OCI-LY7 (cell line): ENCODE results near the gene ABCG4. TPM values are rescaled to one million over a fixed set of nuclear protein-coding genes. Genes with fewer than 3 reads are reported as not detected.

Experiments used
- BruUV-seq: library from RNA; stranded (reverse); fragments of 400-500 nt; replicated peaks from 2 replicates; lab custom pipeline; 2021; lab: Mats Ljungman, UMichigan
- CTCF ChIA-PET: fragments of 300-600 bp; sonication (Branson Sonifier 250); formaldehyde crosslinking; loops from one replicate; lab custom pipeline; 2022; ENCODE audit warnings: antibody characterized with exemption; ENCODE audit not compliant: unreplicated experiment; lab: Charles Lee
- POLR2A ChIA-PET: fragments of 300-600 bp; sonication (Branson Sonifier 250); formaldehyde crosslinking; loops from one replicate; lab custom pipeline; 2022; ENCODE audit warnings: antibody characterized with exemption; lab: Charles Lee
- DNase-seq: peaks from one replicate; pipeline ENCODE4 v3.0.0-alpha.2; 2015; ENCODE audit warnings: low spot score
- H2AFZ ChIP-seq: fragments of 200-600 bp; sonication (generic), shearing (Covaris generic); 2 replicates; pipeline ENCODE4 v1.6.1; 2014; ENCODE audit warnings: mild to moderate bottlenecking, antibody characterized with exemption, low read length, moderate library complexity
- H3K27ac ChIP-seq: fragments of 200-600 bp; sonication (generic); 2 replicates; pipeline ENCODE4 v1.5.1; 2014; ENCODE audit warnings: mixed run types, low read depth, mild to moderate bottlenecking, moderate library complexity, low read length, inconsistent platforms; ENCODE audit not compliant: poor library complexity, severe bottlenecking
- H3K36me3 ChIP-seq: fragments of 200-600 bp; sonication (generic); 2 replicates; pipeline ENCODE4 v1.6.1; 2014; ENCODE audit warnings: mild to moderate bottlenecking, antibody characterized with exemption, low read length, moderate library complexity, mixed read lengths; ENCODE audit not compliant: insufficient read depth
- H3K4me1 ChIP-seq: fragments of 200-600 bp; sonication (generic); 2 replicates; pipeline ENCODE4 v1.5.1; 2014; ENCODE audit warnings: mild to moderate bottlenecking, low read length; ENCODE audit not compliant: insufficient read depth, poor library complexity, severe bottlenecking
- H3K4me2 ChIP-seq: fragments of 200-600 bp; sonication (generic); 2 replicates; pipeline ENCODE4 v1.6.1; 2014; ENCODE audit warnings: mild to moderate bottlenecking, low read length
- H3K4me3 ChIP-seq: fragments of 200-600 bp; sonication (generic); 2 replicates; pipeline ENCODE4 v1.5.1; 2014; ENCODE audit warnings: mild to moderate bottlenecking, low read depth, low read length; ENCODE audit not compliant: poor library complexity, severe bottlenecking
- H3K79me2 ChIP-seq: fragments of 200-600 bp; sonication (generic); 2 replicates; pipeline ENCODE4 v1.6.1; 2016; ENCODE audit warnings: low read depth, mild to moderate bottlenecking, low read length, moderate library complexity, mixed read lengths; ENCODE audit not compliant: insufficient read depth
- H3K9me2 ChIP-seq: fragments of 200-600 bp; sonication (generic); 2 replicates; pipeline ENCODE4 v1.6.1; 2016; ENCODE audit warnings: mild to moderate bottlenecking, low read length, mixed read lengths; ENCODE audit not compliant: insufficient read depth
- H3K9me3 ChIP-seq: fragments of 200-600 bp; sonication (generic); 2 replicates; pipeline ENCODE4 v1.6.1; 2014; ENCODE audit warnings: mild to moderate bottlenecking, mixed run types, low read length, mixed read lengths
- H4K20me1 ChIP-seq: fragments of 200-600 bp; sonication (generic); 2 replicates; pipeline ENCODE4 v1.6.1; 2014; ENCODE audit warnings: mild to moderate bottlenecking, antibody characterized with exemption, low read length, moderate library complexity, mixed read lengths; ENCODE audit not compliant: insufficient read depth
- EZH2phosphoT487 ChIP-seq: fragments of 200-600 bp; sonication (generic); IDR thresholded peaks from 2 replicates; pipeline ENCODE4 v1.6.1; 2018; ENCODE audit warnings: low read depth, borderline replicate concordance, mild to moderate bottlenecking, mixed run types, antibody characterized with exemption, low read length, moderate library complexity, mixed read lengths
- intact Hi-C: fragments of 100-400 bp; cut with micrococcal nuclease; formaldehyde crosslinking; loops from one replicate; pipeline ENCODE4 v1.10.0; 2022; ENCODE audit not compliant: unreplicated experiment
- total RNA-seq, 2 experiments: library from RNA; depleted of rRNA in 1 of 2; stranded (reverse); fragments of >200 nt in 1 of 2; shearing (Covaris generic) in 1 of 2; gene quantifications; 2 replicates each; pipeline ENCODE4 v1.2.3, GENCODE V29; 2014 to 2022
- TF ChIP-seq, protein P1 (sequence below): fragments of 200-600 bp; sonication (generic); conservative IDR thresholded peaks from 2 replicates; pipeline ENCODE4 v1.5.1; 2014; ENCODE audit warnings: mild to moderate bottlenecking, antibody characterized with exemption, low read length, moderate library complexity, mixed read lengths

Gene ABCG4
- total RNA-seq, 2 experiments from 2014 or later, result not detected

DNA sequence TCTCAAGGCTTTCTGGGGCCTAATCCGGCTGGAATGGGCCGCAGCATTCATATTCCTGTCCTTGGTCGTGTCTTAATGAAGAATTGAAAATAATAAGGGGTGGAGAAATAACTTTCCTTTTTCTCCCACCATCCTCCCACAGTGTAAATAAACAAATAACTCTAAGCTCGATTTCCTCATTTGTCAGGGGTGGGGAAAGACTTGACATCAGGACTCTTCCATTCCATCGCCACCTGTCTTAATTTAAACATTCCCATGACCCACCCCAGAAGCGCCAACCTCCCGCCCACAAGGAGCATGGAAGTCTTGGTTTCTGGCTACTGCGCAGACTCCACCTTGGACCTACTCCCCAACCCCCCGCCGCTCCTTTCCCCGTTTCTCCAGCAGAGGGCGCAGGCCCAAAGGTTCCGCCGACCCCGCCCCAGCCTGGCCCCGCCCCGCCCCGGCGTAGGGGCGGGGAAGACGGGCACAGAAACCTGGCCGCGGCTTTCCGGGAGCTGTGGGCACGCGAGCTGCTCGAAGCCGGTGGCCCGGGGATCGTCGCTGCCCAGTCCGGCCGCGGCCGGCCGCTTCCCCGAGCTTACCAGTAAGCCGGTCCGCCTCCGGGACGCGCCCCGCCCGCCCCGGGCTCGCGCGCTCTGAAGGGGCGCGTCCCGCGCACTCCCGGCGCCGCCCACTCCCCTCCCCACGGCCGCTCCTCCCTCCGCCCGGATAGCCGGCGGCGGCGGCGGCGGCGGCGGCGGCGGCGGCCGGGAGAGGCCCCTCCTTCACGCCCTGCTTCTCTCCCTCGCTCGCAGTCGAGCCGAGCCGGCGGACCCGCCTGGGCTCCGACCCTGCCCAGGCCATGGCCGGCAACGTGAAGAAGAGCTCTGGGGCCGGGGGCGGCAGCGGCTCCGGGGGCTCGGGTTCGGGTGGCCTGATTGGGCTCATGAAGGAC, 57.0 kb downstream of the ABCG4 start, which contains the start of gene CBL:
TSS of gene CBL (plus strand) at position 766 of the 937 bp plus-strand sequence. CDS start at position 845, 79 bp downstream.
- H3K4me2 ChIP-seq, result peak within 1 kb of the TSS; percentile 83
- peaks cover 10% of the 10 kb centered on the region for H3K36me3 ChIP-seq
- BruUV-seq, result no TSS peak
- no peaks in the 10 kb centered on the region for H3K9me2 ChIP-seq
- POLR2A ChIA-PET, result interaction anchor here (0.7 to 1.7 kb wide), 15 partner anchors 9 to 107 kb away, joined by 3 to 18 read pairs (median 3); partner anchors contain the start of gene HINFP
- H3K4me3 ChIP-seq, result peak within 1 kb of the TSS; percentile 100
- peak within 1 kb of the TSS; percentile 78 for H3K27ac ChIP-seq
- intact Hi-C loops, result loop anchor here (1.0 to 2.0 kb wide), 4 partner anchors 38 to 117 kb away; no protein-coding TSS in a partner anchor
- H3K4me1 ChIP-seq, result peaks cover 31% of the 10 kb centered on the region
- H3K79me2 ChIP-seq, result peaks cover 41% of the 10 kb centered on the region
- no peaks in the 10 kb centered on the region; the same call in 1 of the 2 replicates for H4K20me1 ChIP-seq
- H3K9me3 ChIP-seq, result no peaks in the 10 kb centered on the region
- TF ChIP-seq, protein P1, sequence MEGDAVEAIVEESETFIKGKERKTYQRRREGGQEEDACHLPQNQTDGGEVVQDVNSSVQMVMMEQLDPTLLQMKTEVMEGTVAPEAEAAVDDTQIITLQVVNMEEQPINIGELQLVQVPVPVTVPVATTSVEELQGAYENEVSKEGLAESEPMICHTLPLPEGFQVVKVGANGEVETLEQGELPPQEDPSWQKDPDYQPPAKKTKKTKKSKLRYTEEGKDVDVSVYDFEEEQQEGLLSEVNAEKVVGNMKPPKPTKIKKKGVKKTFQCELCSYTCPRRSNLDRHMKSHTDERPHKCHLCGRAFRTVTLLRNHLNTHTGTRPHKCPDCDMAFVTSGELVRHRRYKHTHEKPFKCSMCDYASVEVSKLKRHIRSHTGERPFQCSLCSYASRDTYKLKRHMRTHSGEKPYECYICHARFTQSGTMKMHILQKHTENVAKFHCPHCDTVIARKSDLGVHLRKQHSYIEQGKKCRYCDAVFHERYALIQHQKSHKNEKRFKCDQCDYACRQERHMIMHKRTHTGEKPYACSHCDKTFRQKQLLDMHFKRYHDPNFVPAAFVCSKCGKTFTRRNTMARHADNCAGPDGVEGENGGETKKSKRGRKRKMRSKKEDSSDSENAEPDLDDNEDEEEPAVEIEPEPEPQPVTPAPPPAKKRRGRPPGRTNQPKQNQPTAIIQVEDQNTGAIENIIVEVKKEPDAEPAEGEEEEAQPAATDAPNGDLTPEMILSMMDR, result peak; percentile 89
- TF ChIP-seq EZH2phosphoT487, result no peak
- H2AFZ ChIP-seq, result peak within 1 kb of the TSS; percentile 97
- peak; percentile 92 for DNase-seq
- CTCF ChIA-PET, result interaction anchor here (0.6 to 1.5 kb wide), 5 partner anchors 9 to 168 kb away, joined by 3 to 24 read pairs (median 5); no protein-coding TSS in a partner anchor

DNA sequence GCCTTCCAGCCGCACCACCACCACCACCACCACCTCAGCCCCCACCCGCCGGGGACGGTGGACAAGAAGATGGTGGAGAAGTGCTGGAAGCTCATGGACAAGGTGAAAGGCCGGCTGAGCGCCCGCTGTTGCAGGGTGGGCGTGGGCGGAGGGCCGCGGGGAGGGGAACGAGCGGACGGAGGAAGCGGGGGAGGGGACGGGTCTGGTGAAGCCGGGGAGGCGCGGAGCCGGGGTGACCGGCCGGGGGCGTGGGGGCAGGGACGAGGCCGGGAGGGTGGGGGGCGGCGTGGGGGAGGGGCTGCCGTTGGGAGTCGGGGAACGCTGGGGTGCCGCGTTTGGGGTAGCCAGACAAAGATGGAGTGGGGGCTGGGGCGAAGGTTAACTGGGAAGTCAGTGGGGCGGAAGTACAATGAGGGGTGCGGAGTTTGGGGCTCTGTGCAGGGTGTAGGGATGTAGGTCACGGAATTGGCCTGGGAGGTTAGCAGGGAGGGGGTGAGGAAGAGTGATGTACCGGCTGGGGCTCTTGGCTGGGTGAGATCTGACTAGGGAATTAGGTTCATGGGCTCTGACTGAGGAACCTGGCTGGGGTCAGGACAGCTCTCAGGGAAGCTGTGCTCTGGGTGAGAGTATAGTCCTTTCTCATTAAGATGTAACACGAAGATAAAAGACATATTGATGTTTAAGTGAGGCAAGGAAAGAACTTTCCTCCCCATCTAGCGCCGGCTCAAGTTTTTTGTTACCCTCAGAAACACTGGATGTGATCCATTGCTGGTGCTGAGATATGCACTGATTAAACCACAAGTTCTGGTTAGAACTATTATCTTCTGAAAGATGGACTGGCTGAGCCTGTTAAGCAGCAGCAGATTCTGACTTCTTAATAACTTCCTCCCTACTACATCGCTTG, 57.9 kb downstream of the ABCG4 start:
- H3K4me1 ChIP-seq, result peaks cover 35% of the 10 kb centered on the region
- H3K9me2 ChIP-seq, result no peaks in the 10 kb centered on the region
- peaks cover 50% of the 10 kb centered on the region for H3K79me2 ChIP-seq
- no peaks in the 10 kb centered on the region; the same call in 1 of the 2 replicates for H4K20me1 ChIP-seq
- CTCF ChIA-PET, result interaction anchor here (0.5 to 1.5 kb wide), 4 partner anchors 38 to 167 kb away, joined by 3 to 24 read pairs (median 6); no protein-coding TSS in a partner anchor
- H3K27ac ChIP-seq, result peak overlapping the region; percentile 78
- no TSS peak for BruUV-seq
- intact Hi-C loops, result loop anchor here (1.0 kb wide), 2 partner anchors 38 to 78 kb away; no protein-coding TSS in a partner anchor
- TF ChIP-seq, protein P1, result no peak
- no peak for TF ChIP-seq EZH2phosphoT487
- POLR2A ChIA-PET, result interaction anchor here (0.6 to 1.7 kb wide), 17 partner anchors 8 to 108 kb away, joined by 3 to 18 read pairs (median 4); partner anchors contain the start of gene HINFP
- DNase-seq, result peak; percentile 54
- H3K36me3 ChIP-seq, result peaks cover 10% of the 10 kb centered on the region
- H3K9me3 ChIP-seq, result no peaks in the 10 kb centered on the region
- peak overlapping the region; percentile 83 for H3K4me2 ChIP-seq
- peak overlapping the region; percentile 100 for H3K4me3 ChIP-seq
- H2AFZ ChIP-seq, result peak overlapping the region; percentile 97
